Natural killer cell (primary cell): ENCODE results near the gene CRADD. TPM values are rescaled to one million over a fixed set of nuclear protein-coding genes. Genes with fewer than 3 reads are reported as not detected.

ENCODE experiments used
- ATAC-seq, 3 donors: fragments of 150-1000 bp in 2 of 3; fragments of 200-7000 bp in 1 of 3; cut with Tn5 transposase; 1 replicate in 1 of 3; 2 replicates in 2 of 3; pipeline ENCODE4 v1.10.0; 2021; ENCODE audit warnings: mild to moderate bottlenecking in 2 of 3, moderate library complexity in 2 of 3
- DNase-seq, 2 donors: peaks; one replicate each; pipeline versions ENCODE4 v3.0.0 to v3.0.0-alpha.2; 2013 to 2021; ENCODE audit warnings: mixed read lengths in 1 of 2
- H3K27ac ChIP-seq: one replicate; pipeline ENCODE4 v1.5.1; 2013; ENCODE audit warnings: mild to moderate bottlenecking, low read length
- H3K27me3 ChIP-seq: one replicate; pipeline ENCODE4 v1.6.1; 2013; ENCODE audit warnings: low read length; ENCODE audit not compliant: control insufficient read depth, insufficient read depth
- H3K36me3 ChIP-seq: one replicate; pipeline ENCODE4 v1.6.1; 2013; ENCODE audit warnings: low read length; ENCODE audit not compliant: control insufficient read depth, insufficient read depth
- H3K4me1 ChIP-seq: one replicate; pipeline ENCODE4 v1.6.1; 2013; ENCODE audit warnings: low read length; ENCODE audit not compliant: control insufficient read depth, insufficient read depth
- H3K4me3 ChIP-seq: one replicate; pipeline ENCODE4 v1.5.1; 2013; ENCODE audit warnings: low read length
- H3K9me3 ChIP-seq: one replicate; pipeline ENCODE4 v1.6.1; 2013; ENCODE audit warnings: low read length; ENCODE audit not compliant: control insufficient read depth, insufficient read depth
- H3K27ac Mint-ChIP-seq, 2 donors: one replicate each; pipeline ENCODE4 v1.8.0; 2022; ENCODE audit warnings: mild to moderate bottlenecking in 2 of 2, mixed read lengths in 2 of 2, moderate library complexity in 1 of 2
- H3K27me3 Mint-ChIP-seq, 2 donors: one replicate each; pipeline ENCODE4 v1.8.0; 2022; ENCODE audit warnings: low read depth in 2 of 2, mixed read lengths in 2 of 2
- H3K36me3 Mint-ChIP-seq: one replicate; pipeline ENCODE4 v1.8.0; 2022; ENCODE audit warnings: mixed read lengths
- H3K4me1 Mint-ChIP-seq, 2 donors: one replicate each; pipeline ENCODE4 v1.8.0; 2022; ENCODE audit warnings: mixed read lengths in 2 of 2
- H3K4me3 Mint-ChIP-seq: one replicate; pipeline ENCODE4 v1.8.0; 2022; ENCODE audit warnings: mild to moderate bottlenecking, moderate library complexity, mixed read lengths
- H3K9me3 Mint-ChIP-seq, 2 donors: one replicate each; pipeline ENCODE4 v1.8.0; 2022; ENCODE audit warnings: mixed read lengths in 2 of 2
- CTCF ChIP-seq: fragments of 200-600 bp; IDR thresholded peaks from one replicate; pipeline ENCODE4 v1.8.0; 2022; ENCODE audit warnings: antibody characterized with exemption
- WGBS: methylation state at CpG from one replicate; pipeline ENCODE4 v1.1.7; 2013; ENCODE audit warnings: missing lambda C conversion rate; ENCODE audit not compliant: insufficient coverage; 5-methylcytosine and 5-hydroxymethylcytosine counted together
- intact Hi-C: fragments of 100-400 bp; cut with micrococcal nuclease; formaldehyde crosslinking; loops from one replicate; pipeline ENCODE4 v1.14.2; 2022
- total RNA-seq, 4 donors: library from RNA; stranded (reverse); fragments of 120-200 nt in 1 of 4; gene quantifications; one replicate each; pipeline versions ENCODE4 v1.2.3 to v1.2.4, GENCODE V29; 2013 to 2022

Gene CRADD
- total RNA-seq, 3 donors from 2014 or later (not counting 1 experiment from before 2014, with no cell fraction given): 19.1 to 27.5 (median 26.4) TPM

DNA sequence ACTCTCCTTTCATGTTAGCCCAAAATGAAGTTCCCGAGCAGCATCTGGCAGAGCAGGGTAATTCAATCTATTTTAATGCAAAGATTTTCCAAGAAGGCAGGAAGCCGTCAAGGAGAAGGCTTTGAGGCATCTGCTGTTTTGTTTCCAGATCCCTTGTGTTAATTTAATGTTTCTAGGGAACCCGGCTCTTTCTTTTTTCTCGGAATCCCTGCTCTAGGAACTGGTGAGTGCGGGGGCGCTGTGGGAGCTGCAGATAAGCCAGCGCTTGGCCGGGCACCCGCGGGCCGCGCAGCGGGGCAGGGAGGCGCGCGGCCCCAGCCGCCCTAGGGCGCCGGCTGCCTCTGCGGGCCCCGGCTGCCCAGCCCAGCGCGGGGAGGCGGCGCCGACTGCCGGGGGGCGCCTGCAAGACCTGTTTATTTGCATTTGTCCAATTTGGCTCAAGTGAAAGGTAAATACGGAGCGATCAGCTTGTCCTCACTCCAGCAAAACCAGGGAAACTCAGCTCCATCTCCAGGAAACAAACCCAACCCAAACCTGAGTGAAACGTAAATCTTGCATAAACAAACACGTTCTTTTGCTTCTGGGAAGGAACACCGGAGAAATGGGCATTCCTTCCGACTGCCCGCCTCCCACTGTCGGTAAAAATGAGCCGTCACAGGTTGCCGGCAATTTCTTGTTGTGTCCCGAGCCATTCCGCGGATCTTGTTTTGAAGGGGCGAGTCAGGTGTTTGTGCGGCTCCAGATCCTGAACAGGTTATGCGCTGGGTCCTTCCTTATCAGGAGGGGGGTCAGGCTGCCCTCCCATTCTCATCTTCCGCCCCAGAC, 65.1 kb downstream of the CRADD start:
- peak overlapping the region; percentile 88 for H3K4me3 ChIP-seq
- ATAC-seq: peak; percentile 95 to 96 (median 95)

GRCh38 chr12:93743229-93743998, 66.2 kb downstream of the CRADD start:
- 100% methylated on average over 6 of the region's 9 CpGs for WGBS
- Histone ChIP-seq H3K27me3 (no peaks in the 10 kb centered on the region), H3K9me3 (no peaks in the 10 kb centered on the region), H3K4me3 (peak overlapping the region; percentile 88), H3K27ac (no peak overlapping the region), H3K36me3 (no peaks in the 10 kb centered on the region), H3K4me1 (peaks cover 7% of the 10 kb centered on the region)
- intact Hi-C loops: loop anchor here (2.0 to 5.0 kb wide), 2 partner anchors 241 to 359 kb away; no protein-coding TSS in a partner anchor
- DNase-seq (no peak), ATAC-seq (no peak)
- Mint-ChIP-seq H3K9me3 (no peaks in the 10 kb centered on the region), H3K27me3 (no peaks in the 10 kb centered on the region), H3K27ac (peak overlapping the region; percentile 93 to 96), H3K4me1 (peaks cover 20 to 30% of the 10 kb centered on the region in 2 donors), H3K4me3 (peak overlapping the region; percentile 98), H3K36me3 (no peaks in the 10 kb centered on the region)
- no peak for TF ChIP-seq CTCF

More for the DNA sequence above, 65.1 kb downstream of the CRADD start:
- H3K27me3 Mint-ChIP-seq: no peaks in the 10 kb centered on the region
- H3K4me3 Mint-ChIP-seq: peak overlapping the region; percentile 98
- Histone ChIP-seq H3K27ac (peak overlapping the region; percentile 77), H3K36me3 (no peaks in the 10 kb centered on the region), H3K4me1 (peaks cover 7% of the 10 kb centered on the region), H3K27me3 (no peaks in the 10 kb centered on the region), H3K9me3 (no peaks in the 10 kb centered on the region)
- H3K9me3 Mint-ChIP-seq: no peaks in the 10 kb centered on the region
- DNase-seq: peak; percentile 60 to 73
- WGBS: 1% methylated on average over 45 of the region's 45 CpGs
- peak; percentile 30 for TF ChIP-seq CTCF
- intact Hi-C loops: loop anchor here (1.0 to 5.0 kb wide), 3 partner anchors 173 to 360 kb away; no protein-coding TSS in a partner anchor
- peaks cover 22 to 38% of the 10 kb centered on the region in 2 donors for H3K4me1 Mint-ChIP-seq
- H3K36me3 Mint-ChIP-seq: no peaks in the 10 kb centered on the region
- H3K27ac Mint-ChIP-seq: peak overlapping the region; percentile 93 to 96

- WGBS: 93% methylated on average over 4 of the region's 4 CpGs
- Mint-ChIP-seq H3K27me3 (no peaks in the 10 kb centered on the region), H3K9me3 (no peaks in the 10 kb centered on the region), H3K27ac (peak overlapping the region; percentile 93 to 96), H3K36me3 (no peaks in the 10 kb centered on the region), H3K4me1 (peaks cover 20 to 26% of the 10 kb centered on the region in 2 donors), H3K4me3 (peak overlapping the region; percentile 98)
- Histone ChIP-seq H3K4me3 (no peak overlapping the region), H3K9me3 (no peaks in the 10 kb centered on the region), H3K36me3 (no peaks in the 10 kb centered on the region), H3K4me1 (peaks cover 7% of the 10 kb centered on the region), H3K27me3 (no peaks in the 10 kb centered on the region), H3K27ac (no peak overlapping the region)
- no peak for DNase-seq
- no peak for TF ChIP-seq CTCF
- no peak for ATAC-seq
- intact Hi-C loops: loop anchor here (2.0 to 5.0 kb wide), 2 partner anchors 241 to 358 kb away; no protein-coding TSS in a partner anchor
Measured at GRCh38 chr12:93743999-93744689, 67.0 kb downstream of the CRADD start.
